ENCODE measurements around the gene ZNF281. TPM values are rescaled to one million over a fixed set of nuclear protein-coding genes. Genes with fewer than 3 reads are reported as not detected.

Gene ZNF281
- polyA plus RNA-seq, 1 of the 3 experiments (the other 2 are of a cell fraction): 3.0 TPM

- Histone ChIP-seq H3K9ac (no peak overlapping the region), H3K27ac (ENCODE audit: low read depth in 2 of 2, low read length in 1 of 2) (no peak overlapping the region), H3K36me3 (replicated peaks in 1 of 2; ENCODE audit: control insufficient read depth in 1 of 2, insufficient read depth in 2 of 2, low read length in 1 of 2) (no peaks in the 10 kb centered on the region), H3K9me3 (no peaks in the 10 kb centered on the region), H2AFZ (ENCODE audit: low read depth) (no peak overlapping the region; the same call in 1 of the 2 replicates), H3K4me1 (ENCODE audit: control insufficient read depth in 1 of 2, insufficient read depth in 2 of 2, low read depth in 1 of 2, low read length in 1 of 2) (peaks cover 1 to 23% of the 10 kb centered on the region in 2 experiments), H4K20me1 (ENCODE audit: insufficient read depth) (no peaks in the 10 kb centered on the region), H3K27me3 (ENCODE audit: insufficient read depth) (no peaks in the 10 kb centered on the region), H3F3A (replicated peaks; ENCODE audit: insufficient read depth) (peaks cover 18% of the 10 kb centered on the region), H3K4me2 (no peak overlapping the region), H3K4me3 (ENCODE audit: low read depth in 2 of 2, low read length in 1 of 2) (no peak overlapping the region), H3K9me2 (no peaks in the 10 kb centered on the region), H3K79me2 (ENCODE audit: insufficient read depth) (no peaks in the 10 kb centered on the region)
- 76% methylated on average over 5 of the region's 5 CpGs for WGBS (ENCODE audit: low lambda C conversion rate)
- ChIA-PET POLR2A (no interaction called here), CTCF (no interaction called here)
- DNase-seq: no peak
- no peak for TF ChIP-seq FOXJ3 (CRISPR knock-in tag; IDR thresholded peaks at IDR 0.05)
- no peak for TF ChIP-seq FOSL2 (IDR thresholded peaks at IDR 0.05; ENCODE audit: borderline replicate concordance, low read depth)
- no peak for TF ChIP-seq NRF1 (IDR thresholded peaks at IDR 0.05; ENCODE audit: low read depth, low read length)
- TF ChIP-seq MXI1 (IDR thresholded peaks at IDR 0.05; ENCODE audit: low read depth, low read length): no peak
These were observed 36.0 kb downstream of the ZNF281 start for GRCh38 chr1:200373811-200374231.

- H3K27ac ChIP-seq (ENCODE audit: low read depth in 2 of 2, low read length in 1 of 2): no peak overlapping the region
These were observed 37.0 kb downstream of the ZNF281 start for GRCh38 chr1:200372885-200373181.

GRCh38 chr1:200372095-200372884 is 37.5 kb downstream of the ZNF281 start:
- no peak for DNase-seq
- Histone ChIP-seq H3F3A (replicated peaks; ENCODE audit: insufficient read depth) (peaks cover 27% of the 10 kb centered on the region), H3K36me3 (replicated peaks in 1 of 2; ENCODE audit: control insufficient read depth in 1 of 2, insufficient read depth in 2 of 2, low read length in 1 of 2) (no peaks in the 10 kb centered on the region), H3K4me1 (ENCODE audit: control insufficient read depth in 1 of 2, insufficient read depth in 2 of 2, low read depth in 1 of 2, low read length in 1 of 2) (peaks cover 2 to 34% of the 10 kb centered on the region in 2 experiments), H4K20me1 (ENCODE audit: insufficient read depth) (no peaks in the 10 kb centered on the region), H3K9me3 (no peaks in the 10 kb centered on the region), H3K27me3 (ENCODE audit: insufficient read depth) (no peaks in the 10 kb centered on the region), H3K4me2 (no peak overlapping the region), H3K27ac (ENCODE audit: low read depth in 2 of 2, low read length in 1 of 2) (peak overlapping the region in 1 of 2 experiments; percentile 46; a peak in 2 of 4 replicates), H3K9ac (no peak overlapping the region), H2AFZ (ENCODE audit: low read depth) (0 out of 2 replicates have a peak overlapping the region, but pooled peaks have one; percentile 26), H3K4me3 (ENCODE audit: low read depth in 2 of 2, low read length in 1 of 2) (no peak overlapping the region), H3K9me2 (no peaks in the 10 kb centered on the region), H3K79me2 (ENCODE audit: insufficient read depth) (no peaks in the 10 kb centered on the region)
- POLR2A ChIA-PET: no interaction called here
- 52% methylated on average over 3 of the region's 3 CpGs for WGBS (ENCODE audit: low lambda C conversion rate)
- CTCF ChIA-PET: interaction anchor here (1.2 kb wide), 1 partner anchor 14 kb away, joined by 3 read pairs; no protein-coding TSS in a partner anchor
- no peak for TF ChIP-seq GABPA (IDR thresholded peaks at IDR 0.05; ENCODE audit: low read depth)
- 0 out of 2 replicates have a peak, but pooled peaks have one; percentile 17 for TF ChIP-seq NFIC (IDR thresholded peaks at IDR 0.05; ENCODE audit: borderline replicate concordance)
- TF ChIP-seq REST (IDR thresholded peaks at IDR 0.05; ENCODE audit: low read depth, low read length): no peak
- TF ChIP-seq FOXM1 (IDR thresholded peaks at IDR 0.05; ENCODE audit: low read depth): no peak
- no peak for TF ChIP-seq MAX (IDR thresholded peaks at IDR 0.05; ENCODE audit: low read depth)
- peak; percentile 64 for TF ChIP-seq JUND (IDR thresholded peaks at IDR 0.05)
- no peak for TF ChIP-seq EP300 (IDR thresholded peaks at IDR 0.05; ENCODE audit: borderline replicate concordance in 1 of 2, low read depth in 1 of 2, low read length in 1 of 2)
- no peak for TF ChIP-seq GATA2 (CRISPR knock-in tag; IDR thresholded peaks at IDR 0.05)
- no peak for TF ChIP-seq PBX3 (IDR thresholded peaks at IDR 0.05)
- peak; percentile 84 for TF ChIP-seq FOSL2 (IDR thresholded peaks at IDR 0.05; ENCODE audit: borderline replicate concordance, low read depth)

More at GRCh38 chr1:200372885-200373181, 37.0 kb downstream of the ZNF281 start:
- TF ChIP-seq RFX5 (IDR thresholded peaks at IDR 0.05; ENCODE audit: low read length) (no peak), FOXJ3 (CRISPR knock-in tag; IDR thresholded peaks at IDR 0.05) (no peak), GABPA (IDR thresholded peaks at IDR 0.05; ENCODE audit: low read depth) (no peak), NRF1 (IDR thresholded peaks at IDR 0.05; ENCODE audit: low read depth, low read length) (no peak), FOXM1 (IDR thresholded peaks at IDR 0.05; ENCODE audit: low read depth) (no peak), JUND (IDR thresholded peaks at IDR 0.05) (no peak), RXRA (IDR thresholded peaks at IDR 0.05; ENCODE audit: borderline replicate concordance, low read depth) (no peak), FOSL2 (IDR thresholded peaks at IDR 0.05; ENCODE audit: borderline replicate concordance, low read depth) (no peak), NFIC (IDR thresholded peaks at IDR 0.05; ENCODE audit: borderline replicate concordance) (no peak)
- no peak overlapping the region for H3K4me2 ChIP-seq
- H3K9me3 ChIP-seq: no peaks in the 10 kb centered on the region
- peaks cover 25% of the 10 kb centered on the region for H3F3A ChIP-seq (replicated peaks; ENCODE audit: insufficient read depth)
- no peaks in the 10 kb centered on the region for H3K27me3 ChIP-seq (ENCODE audit: insufficient read depth)
- H2AFZ ChIP-seq (ENCODE audit: low read depth): 0 out of 2 replicates have a peak overlapping the region, but pooled peaks have one; percentile 26
- H3K79me2 ChIP-seq (ENCODE audit: insufficient read depth): no peaks in the 10 kb centered on the region
- ChIA-PET CTCF (interaction anchor here (1.2 kb wide), 1 partner anchor 14 kb away, joined by 3 read pairs; no protein-coding TSS in a partner anchor), POLR2A (no interaction called here)
- peaks cover 2 to 30% of the 10 kb centered on the region in 2 experiments for H3K4me1 ChIP-seq (ENCODE audit: control insufficient read depth in 1 of 2, insufficient read depth in 2 of 2, low read depth in 1 of 2, low read length in 1 of 2)
- WGBS (ENCODE audit: low lambda C conversion rate): 74% methylated on average over 2 of the region's 2 CpGs
- H3K36me3 ChIP-seq (replicated peaks in 1 of 2; ENCODE audit: control insufficient read depth in 1 of 2, insufficient read depth in 2 of 2, low read length in 1 of 2): no peaks in the 10 kb centered on the region
- no peak overlapping the region for H3K4me3 ChIP-seq (ENCODE audit: low read depth in 2 of 2, low read length in 1 of 2)
- no peak for DNase-seq
- no peaks in the 10 kb centered on the region for H4K20me1 ChIP-seq (ENCODE audit: insufficient read depth)
- H3K9ac ChIP-seq: no peak overlapping the region
- no peaks in the 10 kb centered on the region for H3K9me2 ChIP-seq

Measured in SK-N-SH (cell line).